ENCODE measurements around the gene OXNAD1. TPM values are rescaled to one million over a fixed set of nuclear protein-coding genes. Genes with fewer than 3 reads are reported as not detected.

The OXNAD1 gene
- total RNA-seq, 4 donors from 2014 or later: 11.4 to 14.9 (median 13.1) TPM

GRCh38 chr3:16338999-16339398 is 74.0 kb downstream of the OXNAD1 start:
- H3K4me3 ChIP-seq: no peak overlapping the region
- no peak for DNase-seq (ENCODE audit: low spot score in 2 of 2)
- H3K27me3 ChIP-seq: no peaks in the 10 kb centered on the region
- peak in 1 of 2 donors; percentile 46 for TF ChIP-seq EP300 (IDR thresholded peaks at IDR 0.05)
- no peak for TF ChIP-seq CTCF (IDR thresholded peaks at IDR 0.05)
- WGBS, 2 donors: 77 to 81% methylated on average over 1 of the region's 1 CpG
- H3K9me3 ChIP-seq: peaks cover 0 to 12% (median 0%) of the 10 kb centered on the region in 4 donors
- H3K4me1 ChIP-seq: peaks cover 0 to 14% (median 0%) of the 10 kb centered on the region in 4 donors
- peaks cover 0 to 39% (median 0%) of the 10 kb centered on the region in 3 donors for H3K36me3 ChIP-seq
- H3K27ac ChIP-seq: peak overlapping the region in 1 of 4 donors; percentile 21

GRCh38 chr3:16343101-16343500 is 78.1 kb downstream of the OXNAD1 start:
- H3K4me1 ChIP-seq: peaks cover 0 to 11% (median 0%) of the 10 kb centered on the region in 4 donors
- no peaks in the 10 kb centered on the region for H3K27me3 ChIP-seq
- no peak for TF ChIP-seq EP300 (IDR thresholded peaks at IDR 0.05)
- no peak for TF ChIP-seq POLR2A (IDR thresholded peaks at IDR 0.05)
- no peak for TF ChIP-seq CTCF (IDR thresholded peaks at IDR 0.05)
- no peak overlapping the region for H3K27ac ChIP-seq
- no peak overlapping the region for H3K4me3 ChIP-seq
- 81 to 93% methylated on average over 1 of the region's 1 CpG for WGBS, 2 donors
- no peaks in the 10 kb centered on the region for H3K9me3 ChIP-seq
- H3K36me3 ChIP-seq: peaks cover 0 to 43% (median 0%) of the 10 kb centered on the region in 3 donors
- DNase-seq (ENCODE audit: low spot score in 2 of 2): no peak

GRCh38 chr3:16346413-16347081 is 81.5 kb downstream of the OXNAD1 start:
- no peaks in the 10 kb centered on the region for H3K9me3 ChIP-seq
- H3K4me3 ChIP-seq: no peak overlapping the region
- TF ChIP-seq POLR2A (IDR thresholded peaks at IDR 0.05) (no peak), CTCF (IDR thresholded peaks at IDR 0.05) (no peak), EP300 (IDR thresholded peaks at IDR 0.05) (no peak)
- H3K4me1 ChIP-seq: peaks cover 0 to 21% (median 3%) of the 10 kb centered on the region in 4 donors
- DNase-seq (ENCODE audit: low spot score in 2 of 2): no peak
- no peaks in the 10 kb centered on the region for H3K27me3 ChIP-seq
- H3K27ac ChIP-seq: no peak overlapping the region
- WGBS, 2 donors: 89 to 91% methylated on average over 7 of the region's 7 CpGs
- H3K36me3 ChIP-seq: peaks cover 0 to 68% (median 0%) of the 10 kb centered on the region in 3 donors

- Histone ChIP-seq H3K4me3 (no peak overlapping the region), H3K27ac (no peak overlapping the region), H3K4me1 (peaks cover 0 to 23% (median 3%) of the 10 kb centered on the region in 4 donors), H3K27me3 (no peaks in the 10 kb centered on the region), H3K9me3 (no peaks in the 10 kb centered on the region), H3K36me3 (peaks cover 0 to 65% (median 0%) of the 10 kb centered on the region in 3 donors)
- DNase-seq (ENCODE audit: low spot score in 2 of 2): no peak
- 87 to 92% methylated on average over 4 of the region's 4 CpGs for WGBS, 2 donors
- no peak for TF ChIP-seq EP300 (IDR thresholded peaks at IDR 0.05)
- TF ChIP-seq CTCF (IDR thresholded peaks at IDR 0.05): no peak
- TF ChIP-seq POLR2A (IDR thresholded peaks at IDR 0.05): no peak
Observed at GRCh38 chr3:16347548-16347947, 82.5 kb downstream of the OXNAD1 start.

GRCh38 chr3:16349986-16350596 is 85.1 kb downstream of the OXNAD1 start:
- 25 to 31% methylated on average over 2 of the region's 2 CpGs for WGBS, 2 donors
- peak overlapping the region in 1 of 4 donors; percentile 64 for H3K27ac ChIP-seq
- no peak for DNase-seq (ENCODE audit: low spot score in 2 of 2)

More at GRCh38 chr3:16349986-16350596, 85.1 kb downstream of the OXNAD1 start:
- Histone ChIP-seq H3K9me3 (no peaks in the 10 kb centered on the region), H3K4me3 (no peak overlapping the region), H3K36me3 (peaks cover 0 to 64% (median 0%) of the 10 kb centered on the region in 3 donors), H3K27me3 (no peaks in the 10 kb centered on the region), H3K4me1 (peaks cover 0 to 23% (median 3%) of the 10 kb centered on the region in 4 donors)
- TF ChIP-seq POLR2A (IDR thresholded peaks at IDR 0.05): no peak
- TF ChIP-seq CTCF (IDR thresholded peaks at IDR 0.05): no peak
- TF ChIP-seq EP300 (IDR thresholded peaks at IDR 0.05): no peak
